ENCODE data around the gene DIPK1B.
A peak's percentile ranks its signal among the peaks of the same experiment; 100 is the strongest.
"Not testable (repeated sequence)": the region's sequence is repeated elsewhere in the genome, so short reads cannot be mapped to it uniquely, and the experiment has no call there.

The DIPK1B gene

DNA sequence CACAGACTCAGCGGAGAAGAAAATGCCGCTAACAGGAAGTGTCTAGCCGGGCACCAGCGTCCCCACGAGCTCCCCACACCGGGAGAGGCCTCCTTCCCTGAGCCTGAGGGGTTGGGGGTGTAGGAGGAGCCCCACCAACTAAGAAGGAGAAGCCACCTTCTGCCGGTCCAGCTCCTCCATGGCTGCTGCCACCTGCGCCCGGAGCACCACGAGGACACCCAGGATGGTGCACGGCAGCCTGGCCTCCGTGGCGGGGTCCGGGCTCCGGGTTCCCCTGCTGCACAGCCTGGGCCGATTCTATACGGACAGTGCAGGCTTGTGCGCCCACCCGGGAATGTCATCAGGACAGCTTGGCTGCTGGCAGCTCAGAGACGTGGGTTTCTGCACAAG is 45.4 kb downstream of the DIPK1B start:
- no peak overlapping the region for H3K4me3 ChIP-seq (ENCODE audit: control insufficient read depth, low read depth, low read length)

DNA sequence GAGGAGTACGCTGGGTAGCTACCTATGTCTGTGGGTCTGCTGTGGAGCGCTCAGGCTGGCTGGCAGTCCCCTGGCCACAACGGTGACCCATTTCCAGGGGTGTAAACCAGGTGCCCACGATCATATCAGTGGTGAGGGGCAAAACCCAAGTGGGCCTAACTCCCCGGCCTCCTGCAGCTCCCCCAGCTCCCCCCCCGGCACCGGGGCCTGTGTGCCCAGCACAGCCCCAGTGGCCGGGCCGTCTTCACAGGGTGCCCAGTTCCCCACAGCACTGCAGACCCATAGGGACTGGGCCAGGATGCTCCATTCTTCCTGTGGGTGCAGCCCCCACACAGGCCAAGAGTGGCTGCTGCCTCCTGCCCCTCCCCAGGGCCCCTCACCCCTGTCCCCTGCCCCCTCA is 46.6 kb downstream of the DIPK1B start:
- DNase-seq (ENCODE audit: low read depth), result no peak
- TF ChIP-seq, protein P1, sequence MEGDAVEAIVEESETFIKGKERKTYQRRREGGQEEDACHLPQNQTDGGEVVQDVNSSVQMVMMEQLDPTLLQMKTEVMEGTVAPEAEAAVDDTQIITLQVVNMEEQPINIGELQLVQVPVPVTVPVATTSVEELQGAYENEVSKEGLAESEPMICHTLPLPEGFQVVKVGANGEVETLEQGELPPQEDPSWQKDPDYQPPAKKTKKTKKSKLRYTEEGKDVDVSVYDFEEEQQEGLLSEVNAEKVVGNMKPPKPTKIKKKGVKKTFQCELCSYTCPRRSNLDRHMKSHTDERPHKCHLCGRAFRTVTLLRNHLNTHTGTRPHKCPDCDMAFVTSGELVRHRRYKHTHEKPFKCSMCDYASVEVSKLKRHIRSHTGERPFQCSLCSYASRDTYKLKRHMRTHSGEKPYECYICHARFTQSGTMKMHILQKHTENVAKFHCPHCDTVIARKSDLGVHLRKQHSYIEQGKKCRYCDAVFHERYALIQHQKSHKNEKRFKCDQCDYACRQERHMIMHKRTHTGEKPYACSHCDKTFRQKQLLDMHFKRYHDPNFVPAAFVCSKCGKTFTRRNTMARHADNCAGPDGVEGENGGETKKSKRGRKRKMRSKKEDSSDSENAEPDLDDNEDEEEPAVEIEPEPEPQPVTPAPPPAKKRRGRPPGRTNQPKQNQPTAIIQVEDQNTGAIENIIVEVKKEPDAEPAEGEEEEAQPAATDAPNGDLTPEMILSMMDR (conservative IDR thresholded peaks at IDR 0.05; ENCODE audit: control insufficient read depth, insufficient read depth, low read depth, low read length), result no peak
- no peak overlapping the region for H3K4me3 ChIP-seq (ENCODE audit: control insufficient read depth, low read depth, low read length)

More for the DNA sequence above, 45.4 kb downstream of the DIPK1B start:
- TF ChIP-seq, protein P1 (conservative IDR thresholded peaks at IDR 0.05; ENCODE audit: control insufficient read depth, insufficient read depth, low read depth, low read length), result no peak
- no peak for DNase-seq (ENCODE audit: low read depth)

DNA sequence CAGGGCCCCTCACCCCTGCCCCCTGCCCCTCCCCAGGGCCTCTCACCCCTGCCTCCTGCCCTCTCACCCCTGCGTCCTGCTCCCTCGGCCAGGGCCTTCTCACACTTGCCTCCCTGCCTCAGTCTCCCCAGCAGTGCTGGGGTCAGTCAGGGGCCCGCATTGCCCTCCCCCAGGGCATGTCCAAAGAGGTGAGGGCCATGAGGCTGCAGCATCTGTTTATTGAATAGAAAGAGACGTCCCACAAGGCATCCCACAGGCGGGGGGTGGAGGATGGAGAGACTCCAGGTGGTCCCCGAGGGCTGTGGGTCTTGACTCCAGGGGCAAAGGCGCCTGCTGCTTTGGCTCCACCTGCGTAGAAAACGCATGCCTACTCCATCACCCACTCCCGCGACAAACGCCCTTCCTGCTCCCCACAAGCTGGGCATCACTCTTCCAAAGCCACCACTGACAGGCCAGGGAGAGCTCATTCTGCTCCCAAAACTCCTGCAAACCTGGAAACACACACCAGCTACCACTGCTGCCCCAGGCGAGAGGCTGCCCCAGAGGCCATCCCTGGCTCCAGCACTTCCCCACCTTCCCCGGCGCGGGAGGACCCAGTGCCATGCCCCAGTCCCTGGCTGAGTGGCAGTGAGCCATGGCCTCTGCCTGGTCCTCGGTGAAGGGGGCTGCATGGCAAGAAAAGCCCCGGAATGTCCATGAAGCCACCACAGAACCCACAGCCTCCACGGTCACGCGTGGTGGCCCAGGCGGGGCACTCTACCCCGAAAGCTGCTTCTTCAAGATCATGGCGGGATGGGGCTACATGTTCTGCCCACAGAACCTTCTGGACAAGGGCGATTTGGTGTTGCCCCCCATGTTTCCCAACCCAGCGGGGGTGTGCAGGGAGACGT is 47.3 kb downstream of the DIPK1B start:
- DNase-seq (ENCODE audit: low read depth), result no peak
- H3K4me3 ChIP-seq (ENCODE audit: control insufficient read depth, low read depth, low read length), result no peak overlapping the region
- TF ChIP-seq, protein P1 (conservative IDR thresholded peaks at IDR 0.05; ENCODE audit: control insufficient read depth, insufficient read depth, low read depth, low read length), result no peak

DNA sequence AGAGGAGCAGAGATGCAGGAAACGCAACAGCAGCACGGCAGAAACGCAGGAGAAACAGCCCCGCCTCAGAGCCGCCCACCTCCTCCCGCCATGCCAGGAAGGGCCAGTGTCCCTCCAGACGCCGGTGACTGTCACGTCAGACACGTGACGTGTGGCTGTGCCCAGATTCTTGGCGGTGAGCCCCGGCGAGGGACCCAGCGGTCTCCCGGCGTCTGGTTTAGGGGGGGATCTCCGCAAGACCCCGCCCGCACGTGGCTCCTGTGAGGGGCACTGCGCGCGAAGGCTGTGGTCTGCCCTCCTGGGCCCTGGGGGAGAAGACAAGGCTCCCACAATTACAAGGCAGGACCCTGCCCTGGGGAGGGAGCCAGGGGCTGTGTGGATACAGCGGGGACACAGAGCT is 48.1 kb downstream of the DIPK1B start:
- DNase-seq (ENCODE audit: low read depth), result no peak
- H3K4me3 ChIP-seq (ENCODE audit: control insufficient read depth, low read depth, low read length), result no peak overlapping the region
- TF ChIP-seq, protein P1 (conservative IDR thresholded peaks at IDR 0.05; ENCODE audit: control insufficient read depth, insufficient read depth, low read depth, low read length), result no peak

DNA sequence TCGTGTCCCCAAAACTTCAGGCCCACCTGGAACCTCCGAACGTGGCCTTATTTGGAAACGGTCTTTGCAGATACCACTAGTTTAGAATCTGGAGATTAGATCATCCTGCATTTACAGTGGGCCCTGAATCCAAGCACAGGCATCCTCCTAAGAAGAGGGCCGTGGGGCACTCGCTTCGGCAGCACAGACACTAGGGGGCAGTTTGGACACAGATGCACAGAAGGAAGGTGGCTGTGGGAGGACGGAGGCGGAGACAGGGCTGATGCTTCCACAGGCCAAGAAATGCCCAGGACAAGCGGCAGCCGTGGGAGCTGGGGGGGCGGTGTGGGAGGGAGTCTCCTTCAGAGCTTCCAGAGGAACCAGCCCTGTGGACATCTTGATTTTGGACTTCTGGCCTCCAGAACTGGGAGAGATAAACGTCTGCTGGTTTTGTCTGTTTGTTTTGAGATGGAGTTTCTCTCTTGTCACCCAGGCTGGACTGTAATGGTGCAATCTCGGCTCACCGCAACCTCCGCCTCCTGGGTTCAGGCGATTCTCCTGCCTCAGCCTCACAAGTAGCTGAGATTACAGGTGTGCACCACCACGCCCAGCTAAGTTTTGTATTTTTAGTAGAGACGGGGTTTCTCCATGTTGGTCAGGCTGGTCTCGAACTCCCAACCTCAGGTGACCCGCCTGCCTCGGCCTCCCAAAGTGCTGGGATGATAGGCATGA is 48.6 kb downstream of the DIPK1B start:
- not testable (repeated sequence) for H3K4me3 ChIP-seq (ENCODE audit: control insufficient read depth, low read depth, low read length)
- DNase-seq (ENCODE audit: low read depth), result peak; percentile 58

DNA sequence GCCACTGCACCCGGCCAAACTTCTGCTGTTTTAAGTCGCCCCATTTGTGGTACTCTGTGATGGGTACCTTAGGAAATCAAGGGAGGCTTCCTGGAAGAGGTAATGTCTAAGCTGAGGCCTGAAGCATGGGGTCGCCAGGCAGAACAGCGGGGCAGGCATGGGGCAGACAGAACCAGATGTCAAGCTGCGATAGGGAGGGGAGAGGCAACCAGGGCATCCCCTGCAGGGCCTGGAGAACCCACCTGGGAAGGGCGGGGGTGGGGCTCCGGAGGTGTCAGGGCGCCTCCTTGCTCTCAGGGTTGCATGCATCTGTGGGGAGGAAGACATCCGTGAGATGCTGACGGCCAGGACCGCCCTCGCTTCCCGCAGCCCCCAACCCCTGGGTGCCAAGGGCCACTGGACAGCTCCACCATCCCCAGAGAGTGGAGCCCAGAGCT is 49.2 kb downstream of the DIPK1B start:
- no peak for DNase-seq (ENCODE audit: low read depth)
- TF ChIP-seq, protein P1 (conservative IDR thresholded peaks at IDR 0.05; ENCODE audit: control insufficient read depth, insufficient read depth, low read depth, low read length), result no peak
- H3K4me3 ChIP-seq (ENCODE audit: control insufficient read depth, low read depth, low read length), result no peak overlapping the region

More for the DNA sequence above, 48.6 kb downstream of the DIPK1B start:
- TF ChIP-seq, protein P1 (conservative IDR thresholded peaks at IDR 0.05; ENCODE audit: control insufficient read depth, insufficient read depth, low read depth, low read length), result peak; percentile 69

Measured in fibroblast of mammary gland (primary cell).